IMR-90 (cell line): Measurements from ENCODE around the gene STK40.

Source experiments
- CEBPB ChIP-seq: IDR thresholded peaks from 2 replicates; pipeline ENCODE4 v1.6.1; 2012; ENCODE audit warnings: low read depth, low read length, improper control_type of control experiment
- CTCF ChIP-seq: conservative IDR thresholded peaks from 2 replicates; pipeline ENCODE4 v1.5.1; 2012; ENCODE audit warnings: mild to moderate bottlenecking, low read depth, low read length, improper control_type of control experiment
- POLR2A ChIP-seq: IDR thresholded peaks from 2 replicates; pipeline ENCODE4 v1.6.1; 2012; ENCODE audit warnings: mild to moderate bottlenecking, low read depth, low read length
- SMC3 ChIP-seq: fragments of 150-350 bp; IDR thresholded peaks from 2 replicates; pipeline ENCODE4 v1.6.1; 2016; ENCODE audit warnings: low read depth, mild to moderate bottlenecking, antibody characterized with exemption, low read length, moderate library complexity
- USF2 ChIP-seq: fragments of 150-350 bp; IDR thresholded peaks from 2 replicates; pipeline ENCODE4 v1.6.1; 2017; ENCODE audit warnings: mild to moderate bottlenecking, antibody characterized with exemption, low read length, low read depth

- no peak for TF ChIP-seq CTCF
- no peak for TF ChIP-seq CEBPB
- TF ChIP-seq SMC3 = no peak
- no peak for TF ChIP-seq USF2
- no peak; the same call in none of the 2 replicates for TF ChIP-seq POLR2A
Measured at GRCh38 chr1:36385410-36386264, at the start of gene STK40.
